Midbrain (tissue), 1 donor: Measurements from ENCODE around the gene SMARCA2.

Experiments
- DNase-seq: peaks from one replicate; lab custom pipeline; 2025; lab: John Stamatoyannopoulos, UW

Gene SMARCA2

GRCh38 chr9:2015581-2016407 lies 647 bp downstream of the SMARCA2 start:
- DNase-seq = peak; percentile 71

GRCh38 chr9:2016408-2017330 lies 1.5 kb downstream of the SMARCA2 start:
- DNase-seq = peak; percentile 82

- DNase-seq = peak; percentile 77
Measured at GRCh38 chr9:2017331-2018161, 2.4 kb downstream of the SMARCA2 start.

- peak; percentile 61 for DNase-seq
Measured at GRCh38 chr9:2018162-2018643, 3.1 kb downstream of the SMARCA2 start.

- DNase-seq = no peak
Measured at GRCh38 chr9:2018764-2019558, 3.8 kb downstream of the SMARCA2 start.

- no peak for DNase-seq
Measured at GRCh38 chr9:2019723-2020122, 4.6 kb downstream of the SMARCA2 start.

- DNase-seq = no peak
Measured at GRCh38 chr9:2021731-2022130, 6.6 kb downstream of the SMARCA2 start.

GRCh38 chr9:2022560-2022959 lies 7.4 kb downstream of the SMARCA2 start:
- no peak for DNase-seq

- DNase-seq = no peak
Measured at GRCh38 chr9:2023042-2023441, 7.9 kb downstream of the SMARCA2 start.

GRCh38 chr9:2023532-2023931 lies 8.4 kb downstream of the SMARCA2 start:
- no peak for DNase-seq

- DNase-seq = no peak
Measured at GRCh38 chr9:2024888-2025782, 10.0 kb downstream of the SMARCA2 start.

- no peak for DNase-seq
Measured at GRCh38 chr9:2026220-2026997, 11.3 kb downstream of the SMARCA2 start.

GRCh38 chr9:2027543-2028160 lies 12.5 kb downstream of the SMARCA2 start:
- DNase-seq = no peak

GRCh38 chr9:2028888-2029287 lies 13.7 kb downstream of the SMARCA2 start:
- DNase-seq = no peak

GRCh38 chr9:2029666-2030170 lies 14.6 kb downstream of the SMARCA2 start:
- no peak for DNase-seq

GRCh38 chr9:2032234-2032633 lies 17.1 kb downstream of the SMARCA2 start:
- DNase-seq = no peak

GRCh38 chr9:2036844-2037243 lies 21.7 kb downstream of the SMARCA2 start:
- no peak for DNase-seq
